Keratinocyte (primary cell): ENCODE data around the gene POLD4. TPM values are rescaled to one million over a fixed set of nuclear protein-coding genes. Genes with fewer than 3 reads are reported as not detected.

Source experiments
- DNase-seq: peaks from one replicate; pipeline ENCODE4 v3.0.0-alpha.2; 2011; ENCODE audit warnings: low read depth, missing footprints, low spot score
- FAIRE-seq: peaks from 2 replicates; lab custom pipeline; 2011; peaks lifted over from hg19 to GRCh38; lab: Jason Lieb, UNC
- H2AFZ ChIP-seq: 2 replicates; pipeline ENCODE4 v1.6.0; 2012; ENCODE audit warnings: low read length, control low read depth, inconsistent platforms; ENCODE audit not compliant: control insufficient read depth
- H3K27ac ChIP-seq: 2 replicates; pipeline ENCODE4 v1.5.1; 2011; ENCODE audit warnings: low read length; ENCODE audit not compliant: control insufficient read depth, insufficient read depth
- H3K27me3 ChIP-seq: 3 replicates; pipeline ENCODE4 v1.6.0; 2011; ENCODE audit warnings: low read length; ENCODE audit not compliant: control insufficient read depth, insufficient read depth; ENCODE audit errors: extremely low read depth
- H3K36me3 ChIP-seq, 2 experiments: 2 replicates in 1 of 2; 3 replicates in 1 of 2; pipeline ENCODE4 v1.5.1; 2011; ENCODE audit warnings: low read length in 2 of 2, mild to moderate bottlenecking in 1 of 2; ENCODE audit not compliant: control insufficient read depth in 2 of 2, insufficient read depth in 2 of 2; ENCODE audit errors: extremely low read depth in 1 of 2
- H3K4me1 ChIP-seq: 3 replicates; pipeline ENCODE4 v1.5.1; 2011; ENCODE audit warnings: low read length; ENCODE audit not compliant: control insufficient read depth, insufficient read depth; ENCODE audit errors: extremely low read depth
- H3K4me2 ChIP-seq: 3 replicates; pipeline ENCODE4 v1.6.0; 2011; ENCODE audit warnings: low read depth, low read length; ENCODE audit not compliant: control insufficient read depth, insufficient read depth; ENCODE audit errors: extremely low read depth
- H3K4me3 ChIP-seq, 3 experiments: fragments of 200-600 bp in 1 of 3; sonication (generic) in 1 of 3; 2 replicates in 2 of 3; 3 replicates in 1 of 3; pipeline ENCODE4 v1.5.1; 2011 to 2016; ENCODE audit warnings: low read length in 3 of 3, mild to moderate bottlenecking in 3 of 3, control low read depth in 2 of 3, inconsistent platforms in 1 of 3, low read depth in 1 of 3, mixed read lengths in 1 of 3, mixed run types in 1 of 3, moderate library complexity in 1 of 3; ENCODE audit not compliant: control insufficient read depth in 2 of 3, insufficient read depth in 2 of 3; ENCODE audit errors: extremely low read depth in 1 of 3
- H3K79me2 ChIP-seq: 2 replicates; pipeline ENCODE4 v1.6.0; 2012; ENCODE audit warnings: low read length; ENCODE audit not compliant: control insufficient read depth, insufficient read depth
- H3K9ac ChIP-seq: 3 replicates; pipeline ENCODE4 v1.6.0; 2011; ENCODE audit warnings: low read length; ENCODE audit not compliant: control insufficient read depth, insufficient read depth; ENCODE audit errors: extremely low read depth
- H3K9me1 ChIP-seq: 3 replicates; pipeline ENCODE4 v1.6.0; 2011; ENCODE audit warnings: low read length; ENCODE audit not compliant: control insufficient read depth, insufficient read depth; ENCODE audit errors: extremely low read depth
- H3K9me3 ChIP-seq: 2 replicates; pipeline ENCODE4 v1.5.1; 2012; ENCODE audit warnings: low read depth, low read length; ENCODE audit not compliant: control insufficient read depth
- H4K20me1 ChIP-seq: 3 replicates; pipeline ENCODE4 v1.6.0; 2011; ENCODE audit warnings: low read length; ENCODE audit not compliant: control insufficient read depth, insufficient read depth; ENCODE audit errors: extremely low read depth
- CTCF ChIP-seq, 3 experiments: IDR thresholded peaks in 1 of 3; conservative IDR thresholded peaks in 1 of 3; optimal IDR thresholded peaks in 1 of 3; 2 replicates in 2 of 3; 3 replicates in 1 of 3; pipeline versions ENCODE3 to v1.5.1; 2011; ENCODE audit warnings: low read length in 3 of 3, mild to moderate bottlenecking in 3 of 3, moderate library complexity in 2 of 3, control low read depth in 1 of 3, inconsistent platforms in 1 of 3; ENCODE audit not compliant: insufficient read depth in 2 of 3; ENCODE audit errors: extremely low read depth in 1 of 3
- EZH2 ChIP-seq: IDR thresholded peaks from one replicate; pipeline ENCODE4 v1.6.1; 2012; ENCODE audit warnings: inconsistent platforms, mild to moderate bottlenecking, low read length, moderate library complexity
- dilution Hi-C: fragments of 300-500 bp; cut with MboI; formaldehyde crosslinking; loops from one replicate; pipeline ENCODE4 v1.7.0; 2020; ENCODE audit warnings: low sequenced_read_pairs; ENCODE audit not compliant: extremely low pct_ligation_motif_present
- polyA plus RNA-seq, 5 experiments: library from polyadenylated mRNA; depleted of rRNA in 3 of 5; stranded (reverse) in 3 of 5; stranded (forward) in 1 of 5; unstranded in 1 of 5; fragments of >200 nt; gene quantifications; 1 replicate in 1 of 5; 2 replicates in 3 of 5; 3 replicates in 1 of 5; pipeline versions ENCODE4 v1.2.1 to v1.2.3, GENCODE V29; 2011 to 2012; ENCODE audit warnings: missing spikeins in 2 of 5, low read depth in 1 of 5, low replicate concordance in 1 of 5

Gene POLD4
- polyA plus RNA-seq, 1 donor (not counting 4 experiments of a cell fraction or from before 2014, with no cell fraction given) = 35.7 TPM

GRCh38 chr11:67345247-67345919 is 8.0 kb downstream of the POLD4 start:
- TF ChIP-seq EZH2 = no peak
- no peak for TF ChIP-seq CTCF (optimal IDR thresholded peaks at IDR 0.05 in 1 of 3, IDR thresholded peaks at IDR 0.05 in 1 of 3, conservative IDR thresholded peaks at IDR 0.05 in 1 of 3; ENCODE audit: extremely low read depth in 1 of 3, insufficient read depth in 2 of 3, low read length in 3 of 3)
- Histone ChIP-seq H3K9ac (peak overlapping the region; percentile 39), H3K27me3 (no peaks in the 10 kb centered on the region), H4K20me1 (no peaks in the 10 kb centered on the region), H3K4me2 (peak overlapping the region; percentile 56), H3K27ac (peak overlapping the region; percentile 71), H3K36me3 (no peaks in the 10 kb centered on the region), H3K4me3 (no peak overlapping the region), H3K9me1 (peaks cover 3% of the 10 kb centered on the region), H2AFZ (no peak overlapping the region), H3K4me1 (peaks cover 20% of the 10 kb centered on the region), H3K79me2 (no peaks in the 10 kb centered on the region), H3K9me3 (no peaks in the 10 kb centered on the region)
- dilution Hi-C loops = no loop called here
- DNase-seq = no peak
- no peak for FAIRE-seq

- H3K9ac ChIP-seq = no peak overlapping the region
- H3K27ac ChIP-seq = no peak overlapping the region
- no peak for FAIRE-seq
- no peaks in the 10 kb centered on the region for H3K9me3 ChIP-seq
- H3K79me2 ChIP-seq = no peaks in the 10 kb centered on the region
- dilution Hi-C loops = no loop called here
- no peaks in the 10 kb centered on the region for H3K27me3 ChIP-seq
- no peak overlapping the region for H3K4me3 ChIP-seq
- TF ChIP-seq CTCF (optimal IDR thresholded peaks at IDR 0.05 in 1 of 3, IDR thresholded peaks at IDR 0.05 in 1 of 3, conservative IDR thresholded peaks at IDR 0.05 in 1 of 3; ENCODE audit: extremely low read depth in 1 of 3, insufficient read depth in 2 of 3, low read length in 3 of 3) (no peak), EZH2 (no peak)
- peaks cover 3% of the 10 kb centered on the region for H3K9me1 ChIP-seq
- no peak for DNase-seq
- no peak overlapping the region for H2AFZ ChIP-seq
- H3K4me1 ChIP-seq = peaks cover 20% of the 10 kb centered on the region
- H3K36me3 ChIP-seq = no peaks in the 10 kb centered on the region
- H3K4me2 ChIP-seq = no peak overlapping the region
- no peaks in the 10 kb centered on the region for H4K20me1 ChIP-seq
These were observed 9.1 kb downstream of the POLD4 start for GRCh38 chr11:67344264-67344663.
